Measurements from ENCODE around the gene SLC24A3. TPM values are rescaled to one million over a fixed set of nuclear protein-coding genes. Genes with fewer than 3 reads are reported as not detected.

Gene SLC24A3
- total RNA-seq, 1 donor from 2014 or later, result 0.96 TPM

- no peaks in the 10 kb centered on the region for H3K4me1 Mint-ChIP-seq (ENCODE audit: low read depth)
- H3K9me3 Mint-ChIP-seq (ENCODE audit: low read depth), result peaks cover 5% of the 10 kb centered on the region
- no peaks in the 10 kb centered on the region for H3K36me3 Mint-ChIP-seq (ENCODE audit: insufficient read depth)
- no peak overlapping the region for H3K27ac Mint-ChIP-seq
- peaks cover 16% of the 10 kb centered on the region for H3K27me3 Mint-ChIP-seq
- no peak for DNase-seq (ENCODE audit: low spot score, unreplicated experiment)
- TF ChIP-seq CTCF (IDR thresholded peaks at IDR 0.05; ENCODE audit: unreplicated experiment), result no peak
- no peak overlapping the region for H3K4me3 Mint-ChIP-seq (ENCODE audit: low read depth)
Observed at GRCh38 chr20:19185083-19185482, 27.4 kb upstream of the SLC24A3 start.

- H3K4me1 Mint-ChIP-seq (ENCODE audit: low read depth), result no peaks in the 10 kb centered on the region
- no peaks in the 10 kb centered on the region for H3K27me3 Mint-ChIP-seq
- no peak for DNase-seq (ENCODE audit: low spot score, unreplicated experiment)
- no peak overlapping the region for H3K27ac Mint-ChIP-seq
- H3K4me3 Mint-ChIP-seq (ENCODE audit: low read depth), result no peak overlapping the region
- TF ChIP-seq CTCF (IDR thresholded peaks at IDR 0.05; ENCODE audit: unreplicated experiment), result no peak
- H3K9me3 Mint-ChIP-seq (ENCODE audit: low read depth), result peaks cover 12% of the 10 kb centered on the region
- no peaks in the 10 kb centered on the region for H3K36me3 Mint-ChIP-seq (ENCODE audit: insufficient read depth)
Observed at GRCh38 chr20:19193349-19193748, 19.1 kb upstream of the SLC24A3 start.

GRCh38 chr20:19205981-19206396 lies 6.5 kb upstream of the SLC24A3 start:
- peak; percentile 94 for TF ChIP-seq CTCF (IDR thresholded peaks at IDR 0.05; ENCODE audit: unreplicated experiment)
- H3K9me3 Mint-ChIP-seq (ENCODE audit: low read depth), result peaks cover 11% of the 10 kb centered on the region
- DNase-seq (ENCODE audit: low spot score, unreplicated experiment), result peak; percentile 67
- H3K27me3 Mint-ChIP-seq, result peaks cover 45% of the 10 kb centered on the region
- no peak overlapping the region for H3K27ac Mint-ChIP-seq
- H3K36me3 Mint-ChIP-seq (ENCODE audit: insufficient read depth), result no peaks in the 10 kb centered on the region
- no peak overlapping the region for H3K4me3 Mint-ChIP-seq (ENCODE audit: low read depth)
- H3K4me1 Mint-ChIP-seq (ENCODE audit: low read depth), result no peaks in the 10 kb centered on the region

- no peak for TF ChIP-seq CTCF (IDR thresholded peaks at IDR 0.05; ENCODE audit: unreplicated experiment)
- Mint-ChIP-seq H3K4me3 (ENCODE audit: low read depth) (no peak overlapping the region), H3K36me3 (ENCODE audit: insufficient read depth) (no peaks in the 10 kb centered on the region), H3K27ac (no peak overlapping the region), H3K27me3 (peaks cover 51% of the 10 kb centered on the region), H3K4me1 (ENCODE audit: low read depth) (no peaks in the 10 kb centered on the region), H3K9me3 (ENCODE audit: low read depth) (peaks cover 8% of the 10 kb centered on the region)
- no peak for DNase-seq (ENCODE audit: low spot score, unreplicated experiment)
Observed at GRCh38 chr20:19207541-19207940, 4.9 kb upstream of the SLC24A3 start.

- no peaks in the 10 kb centered on the region for H3K36me3 Mint-ChIP-seq (ENCODE audit: insufficient read depth)
- no peaks in the 10 kb centered on the region for H3K9me3 Mint-ChIP-seq (ENCODE audit: low read depth)
- H3K27me3 Mint-ChIP-seq, result peaks cover 70% of the 10 kb centered on the region
- no peak overlapping the region for H3K4me3 Mint-ChIP-seq (ENCODE audit: low read depth)
- TF ChIP-seq CTCF (IDR thresholded peaks at IDR 0.05; ENCODE audit: unreplicated experiment), result no peak
- DNase-seq (ENCODE audit: low spot score, unreplicated experiment), result no peak
- no peak overlapping the region for H3K27ac Mint-ChIP-seq
- H3K4me1 Mint-ChIP-seq (ENCODE audit: low read depth), result no peaks in the 10 kb centered on the region
Observed at GRCh38 chr20:19210391-19211155, 1.9 kb upstream of the SLC24A3 start.
